K562 (cell line): ENCODE data around the gene MKLN1. TPM values are rescaled to one million over a fixed set of nuclear protein-coding genes. Genes with fewer than 3 reads are reported as not detected.
"Not testable (repeated sequence)": the region's sequence is repeated elsewhere in the genome, so short reads cannot be mapped to it uniquely, and the experiment has no call there.

Experiments used
- ATAC-seq: fragments of 200-7000 bp; cut with Tn5 transposase; 3 replicates; pipeline ENCODE4 v1.9.1; 2020; ENCODE audit warnings: moderate library complexity
- BruUV-seq: library from RNA; stranded (reverse); fragments of 400-500 nt; replicated peaks from 2 replicates; lab custom pipeline; 2021; lab: Mats Ljungman, UMichigan
- CTCF ChIA-PET: fragments of 300-600 bp; formaldehyde crosslinking; extraction: SDS; loops from one replicate; lab custom pipeline; 2021; ENCODE audit warnings: low intra/inter-chr PET ratio; lab: Yijun Ruan, JAX
- POLR2A ChIA-PET: fragments of 300-600, 350-650 bp; sonication (Branson Sonifier 250); formaldehyde crosslinking; extraction: SDS; loops from one replicate; lab custom pipeline; 2021; ENCODE audit warnings: antibody characterized with exemption, inconsistent platforms; lab: Yijun Ruan, JAX
- DNase-seq, 4 experiments: peaks; one replicate each; pipeline versions ENCODE4 v3.0.0 to v3.0.0-alpha.2; 2011 to 2018; ENCODE audit warnings: low spot score in 3 of 4, mixed read lengths in 3 of 4; ENCODE audit errors: extremely low read depth in 1 of 4
- FAIRE-seq: peaks from 2 replicates; lab custom pipeline; 2011; peaks lifted over from hg19 to GRCh38; lab: Jason Lieb, UNC
- H2AFZ ChIP-seq: 2 replicates; pipeline ENCODE4 v1.6.0; 2011; ENCODE audit warnings: low read depth, low read length, control low read depth, inconsistent platforms
- H3K27ac ChIP-seq: fragments of 200-600 bp; 3 replicates; pipeline ENCODE4 v1.8.0; 2011; ENCODE audit warnings: low read depth, mild to moderate bottlenecking, control low read depth, inconsistent platforms, low read length, moderate library complexity, mixed read lengths; ENCODE audit errors: extremely low read depth
- H3K27me3 ChIP-seq, 2 experiments: fragments of 300-600 bp in 1 of 2; 2 replicates in 1 of 2; 3 replicates in 1 of 2; pipeline versions ENCODE4 v1.6.0 to v1.8.0; 2011; ENCODE audit warnings: inconsistent platforms in 2 of 2, low read length in 2 of 2, mild to moderate bottlenecking in 1 of 2, mixed read lengths in 1 of 2, moderate library complexity in 1 of 2; ENCODE audit not compliant: control insufficient read depth in 2 of 2, insufficient read depth in 2 of 2
- H3K36me3 ChIP-seq: fragments of 300-600 bp; 3 replicates; pipeline ENCODE4 v1.8.0; 2011; ENCODE audit warnings: mild to moderate bottlenecking, low read length, inconsistent platforms; ENCODE audit not compliant: control insufficient read depth, insufficient read depth
- H3K4me1 ChIP-seq, 2 experiments: fragments of 200-600 bp in 1 of 2; replicated peaks in 1 of 2; 2 replicates in 1 of 2; 3 replicates in 1 of 2; pipeline versions ENCODE4 v1.5.1 to v1.8.0; 2011; ENCODE audit warnings: inconsistent platforms in 2 of 2, low read length in 2 of 2, mild to moderate bottlenecking in 1 of 2, mixed read lengths in 1 of 2, moderate library complexity in 1 of 2; ENCODE audit not compliant: control insufficient read depth in 2 of 2, insufficient read depth in 2 of 2
- H3K4me2 ChIP-seq: 2 replicates; pipeline ENCODE4 v1.6.1; 2011; ENCODE audit warnings: low read length, control low read depth, inconsistent platforms, mixed read lengths; ENCODE audit not compliant: insufficient read depth
- H3K4me3 ChIP-seq: fragments of 200-600 bp; sonication (generic), shearing (Covaris generic); 2 replicates; pipeline ENCODE4 v1.5.1; 2016; ENCODE audit warnings: control low read depth, inconsistent platforms
- H3K79me2 ChIP-seq: fragments of 200-600 bp; 3 replicates; pipeline ENCODE4 v1.8.0; 2011; ENCODE audit warnings: low read length, inconsistent platforms; ENCODE audit not compliant: control insufficient read depth, insufficient read depth
- H3K9ac ChIP-seq, 2 experiments: 2 replicates each; pipeline versions ENCODE4 v1.6.0 to v1.6.1; 2011; ENCODE audit warnings: low read depth in 2 of 2, low read length in 2 of 2, control low read depth in 1 of 2, inconsistent platforms in 1 of 2, mild to moderate bottlenecking in 1 of 2, mixed read lengths in 1 of 2; ENCODE audit not compliant: insufficient read depth in 1 of 2
- H3K9me1 ChIP-seq: one replicate; pipeline ENCODE4 v1.6.0; 2011; ENCODE audit warnings: inconsistent platforms, mild to moderate bottlenecking, low read length, moderate library complexity; ENCODE audit not compliant: control insufficient read depth, insufficient read depth
- H3K9me3 ChIP-seq: replicated peaks from 2 replicates; pipeline ENCODE4 v1.5.1; 2011; ENCODE audit warnings: low read depth, low read length, inconsistent platforms; ENCODE audit not compliant: control insufficient read depth, insufficient read depth
- H4K20me1 ChIP-seq: replicated peaks from 2 replicates; pipeline ENCODE4 v1.6.1; 2011; ENCODE audit warnings: low read length, inconsistent platforms, mixed read lengths; ENCODE audit not compliant: control insufficient read depth, insufficient read depth
- EP400 ChIP-seq: fragments of 450-650 bp; IDR thresholded peaks from 2 replicates; pipeline ENCODE4 v1.6.1; 2017; ENCODE audit warnings: antibody characterized with exemption, mild to moderate bottlenecking, moderate library complexity
- SIN3A ChIP-seq, 2 experiments: fragments of 150-350 bp in 1 of 2; IDR thresholded peaks; 2 replicates each; pipeline ENCODE4 v1.6.1; 2011 to 2016; ENCODE audit warnings: borderline replicate concordance in 2 of 2, low read depth in 2 of 2, low read length in 2 of 2, mild to moderate bottlenecking in 2 of 2, moderate library complexity in 2 of 2; ENCODE audit not compliant: control insufficient read depth in 1 of 2
- WGBS: fragments of 100-300 bp; shearing (Covaris generic); methylation state at CpG from one replicate; pipeline ENCODE4 v1.1.6; 2016; ENCODE audit warnings: low coverage, mixed read lengths; ENCODE audit not compliant: insufficient coverage; ENCODE audit errors: missing lambda C conversion rate; 5-methylcytosine and 5-hydroxymethylcytosine counted together
- in situ Hi-C: fragments of 300-500 bp; cut with MboI; formaldehyde crosslinking; loops from 4 replicates; pipeline ENCODE4 v1.15.0; 2018; ENCODE audit warnings: inconsistent platforms, mixed read lengths
- intact Hi-C: fragments of 100-400 bp; cut with micrococcal nuclease; formaldehyde crosslinking; loops from 2 replicates; pipeline ENCODE4 v1.14.2; 2022
- polyA plus RNA-seq, 8 experiments: library from polyadenylated mRNA; depleted of rRNA in 4 of 8; stranded (reverse) in 5 of 8; unstranded in 3 of 8; fragments of >200 nt; fragmentation: Nextera tagmentation in 2 of 8; fragmentation: Illumina TruSeq in 1 of 8; extraction: Ambion mirVana in 2 of 8; extraction: Trizol in 1 of 8; gene quantifications; 2 replicates each; pipeline versions ENCODE4 v1.2.1 to v1.2.3, GENCODE V29; 2011 to 2014; ENCODE audit warnings: inconsistent platforms in 1 of 8, missing spikeins in 1 of 8
- total RNA-seq, 7 experiments: library from RNA; depleted of rRNA in 6 of 7; stranded (reverse); fragments of >200 nt in 6 of 7; fragmentation: Illumina TruSeq in 2 of 7; extraction: Trizol in 2 of 7; gene quantifications; 2 replicates each; pipeline versions ENCODE4 v1.2.1 to v1.2.3, GENCODE V29; 2011 to 2021; ENCODE audit warnings: low replicate concordance in 1 of 7

MKLN1 gene
- total and polyA plus RNA-seq, 9 of the 15 experiments (the other 6 are each of a cell fraction or from before 2014, with no cell fraction given) = 18.6 to 80.4 (median 56.0) TPM

GRCh38 chr7:131331806-131332205 lies 4.1 kb downstream of the MKLN1 start:
- Histone ChIP-seq H2AFZ (no peak overlapping the region), H3K27me3 (no peaks in the 10 kb centered on the region), H3K79me2 (peaks cover 96% of the 10 kb centered on the region), H4K20me1 (peaks cover 14% of the 10 kb centered on the region), H3K36me3 (peaks cover 7% of the 10 kb centered on the region; the same call in 2 of the 3 replicates), H3K9me3 (peaks cover 6% of the 10 kb centered on the region; the same call in 1 of the 2 replicates), H3K9ac (no peak overlapping the region), H3K9me1 (no peaks in the 10 kb centered on the region), H3K4me1 (peaks cover 5 to 23% of the 10 kb centered on the region in 2 experiments; a peak in 3 of 5 replicates), H3K4me3 (no peak overlapping the region), H3K4me2 (no peak overlapping the region), H3K27ac (no peak overlapping the region)
- TF ChIP-seq EP400 (0 out of 2 replicates have a peak, but pooled peaks have one; percentile 15), SIN3A (IDR thresholded peaks at IDR 0.05; ENCODE audit: borderline replicate concordance in 2 of 2, control insufficient read depth in 1 of 2, low read depth in 2 of 2, low read length in 2 of 2) (no peak)
- BruUV-seq = no TSS peak
- in situ Hi-C loops = no loop called here
- no peak for ATAC-seq
- CTCF ChIA-PET = no interaction called here
- 80% methylated on average over 1 of the region's 1 CpG for WGBS
- intact Hi-C loops = no loop called here
- no peak for DNase-seq
- FAIRE-seq = no peak
- POLR2A ChIA-PET = no interaction called here

- peaks cover 14% of the 10 kb centered on the region for H4K20me1 ChIP-seq
- WGBS = 92% methylated on average over 6 of the region's 6 CpGs
- peaks cover 97% of the 10 kb centered on the region for H3K79me2 ChIP-seq
- DNase-seq, H3K36me3 ChIP-seq, H3K4me3 ChIP-seq, H3K9me1 ChIP-seq, H3K27me3 ChIP-seq, CTCF ChIA-PET, H2AFZ ChIP-seq, BruUV-seq, ATAC-seq, FAIRE-seq, in situ Hi-C loops, intact Hi-C loops, H3K27ac ChIP-seq, H3K4me2 ChIP-seq, H3K9ac ChIP-seq: not testable (repeated sequence)
- peaks cover 5 to 18% of the 10 kb centered on the region in 2 experiments; a peak in 3 of 5 replicates for H3K4me1 ChIP-seq
- H3K9me3 ChIP-seq = peaks cover 11% of the 10 kb centered on the region; the same call in 1 of the 2 replicates
- POLR2A ChIA-PET = interaction anchor here (0.6 kb wide), 1 partner anchor 436 kb away, joined by 3 read pairs; no protein-coding TSS in a partner anchor
Measured at GRCh38 chr7:131332729-131333128, 5.1 kb downstream of the MKLN1 start.
